ENCODE measurements around the gene KLHL25. TPM values are rescaled to one million over a fixed set of nuclear protein-coding genes. Genes with fewer than 3 reads are reported as not detected.

The KLHL25 gene
- total RNA-seq, 1 donor from 2014 or later: 6.2 TPM

- DNase-seq (ENCODE audit: low read depth): no peak
These were observed 46.5 kb downstream of the KLHL25 start for GRCh38 chr15:85748176-85748575.

GRCh38 chr15:85746641-85747040, 48.1 kb downstream of the KLHL25 start:
- no peak for DNase-seq (ENCODE audit: low read depth)

- no peak for DNase-seq (ENCODE audit: low read depth)
These were observed 49.1 kb downstream of the KLHL25 start for GRCh38 chr15:85745525-85746150.

GRCh38 chr15:85745023-85745422, 49.7 kb downstream of the KLHL25 start:
- DNase-seq (ENCODE audit: low read depth): no peak

GRCh38 chr15:85744579-85744978, 50.1 kb downstream of the KLHL25 start:
- no peak for DNase-seq (ENCODE audit: low read depth)

GRCh38 chr15:85743392-85744055, 51.2 kb downstream of the KLHL25 start:
- DNase-seq (ENCODE audit: low read depth): no peak

GRCh38 chr15:85742186-85742821, 52.4 kb downstream of the KLHL25 start:
- no peak for DNase-seq (ENCODE audit: low read depth)

- no peak for DNase-seq (ENCODE audit: low read depth)
These were observed 53.1 kb downstream of the KLHL25 start for GRCh38 chr15:85741662-85742061.

- no peak for DNase-seq (ENCODE audit: low read depth)
These were observed 53.7 kb downstream of the KLHL25 start for GRCh38 chr15:85741021-85741421.

GRCh38 chr15:85737061-85737460, 57.7 kb downstream of the KLHL25 start:
- DNase-seq (ENCODE audit: low read depth): no peak

- DNase-seq (ENCODE audit: low read depth): no peak
These were observed 61.3 kb downstream of the KLHL25 start for GRCh38 chr15:85733416-85733815.

- DNase-seq (ENCODE audit: low read depth): peak; percentile 68
These were observed 64.5 kb downstream of the KLHL25 start for GRCh38 chr15:85730001-85730820.

- peak; percentile 18 for DNase-seq (ENCODE audit: low read depth)
These were observed 67.7 kb downstream of the KLHL25 start for GRCh38 chr15:85727068-85727467.

- no peak for DNase-seq (ENCODE audit: low read depth)
These were observed 68.3 kb downstream of the KLHL25 start for GRCh38 chr15:85726454-85726853.

GRCh38 chr15:85725564-85725963, 69.2 kb downstream of the KLHL25 start:
- DNase-seq (ENCODE audit: low read depth): no peak

- DNase-seq (ENCODE audit: low read depth): no peak
These were observed 69.7 kb downstream of the KLHL25 start for GRCh38 chr15:85725019-85725418.

GRCh38 chr15:85723960-85724945, 70.5 kb downstream of the KLHL25 start:
- DNase-seq (ENCODE audit: low read depth): no peak

GRCh38 chr15:85722374-85723152, 72.2 kb downstream of the KLHL25 start:
- no peak for DNase-seq (ENCODE audit: low read depth)

- DNase-seq (ENCODE audit: low read depth): no peak
These were observed 75.7 kb downstream of the KLHL25 start for GRCh38 chr15:85718981-85719380.

- DNase-seq (ENCODE audit: low read depth): no peak
These were observed 76.3 kb downstream of the KLHL25 start for GRCh38 chr15:85718271-85718971.
